ENCODE results near the gene ACBD3.
A peak's percentile ranks its signal among the peaks of the same experiment; 100 is the strongest.

The ACBD3 gene

DNA sequence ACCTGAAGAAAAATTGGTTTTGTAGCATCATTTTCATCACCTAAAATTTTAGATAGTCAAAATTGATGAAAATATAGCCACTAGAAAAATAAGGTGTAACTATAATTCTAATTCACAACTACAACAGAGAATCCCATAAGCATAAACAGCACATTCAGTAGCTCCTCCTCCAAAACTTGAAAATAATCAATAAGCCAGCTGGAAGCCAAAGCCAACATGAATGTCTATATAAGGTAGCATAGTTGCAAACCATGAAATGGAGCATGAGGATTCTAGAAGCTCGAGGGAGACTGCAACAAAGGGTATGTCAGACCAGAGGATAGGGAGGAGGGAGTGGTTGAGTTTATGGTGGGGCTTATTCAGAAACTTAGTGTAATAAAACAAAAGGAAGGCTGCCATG lies 22.4 kb downstream of the ACBD3 start:
- no peak for DNase-seq
- Histone ChIP-seq H3K27ac (no peak overlapping the region), H3K36me3 (replicated peaks) (peaks cover 57% of the 10 kb centered on the region), H3K27me3 (replicated peaks) (no peaks in the 10 kb centered on the region), H3K4me3 (ENCODE audit: low read depth, low read length) (no peak overlapping the region)
- TF ChIP-seq, protein P1, sequence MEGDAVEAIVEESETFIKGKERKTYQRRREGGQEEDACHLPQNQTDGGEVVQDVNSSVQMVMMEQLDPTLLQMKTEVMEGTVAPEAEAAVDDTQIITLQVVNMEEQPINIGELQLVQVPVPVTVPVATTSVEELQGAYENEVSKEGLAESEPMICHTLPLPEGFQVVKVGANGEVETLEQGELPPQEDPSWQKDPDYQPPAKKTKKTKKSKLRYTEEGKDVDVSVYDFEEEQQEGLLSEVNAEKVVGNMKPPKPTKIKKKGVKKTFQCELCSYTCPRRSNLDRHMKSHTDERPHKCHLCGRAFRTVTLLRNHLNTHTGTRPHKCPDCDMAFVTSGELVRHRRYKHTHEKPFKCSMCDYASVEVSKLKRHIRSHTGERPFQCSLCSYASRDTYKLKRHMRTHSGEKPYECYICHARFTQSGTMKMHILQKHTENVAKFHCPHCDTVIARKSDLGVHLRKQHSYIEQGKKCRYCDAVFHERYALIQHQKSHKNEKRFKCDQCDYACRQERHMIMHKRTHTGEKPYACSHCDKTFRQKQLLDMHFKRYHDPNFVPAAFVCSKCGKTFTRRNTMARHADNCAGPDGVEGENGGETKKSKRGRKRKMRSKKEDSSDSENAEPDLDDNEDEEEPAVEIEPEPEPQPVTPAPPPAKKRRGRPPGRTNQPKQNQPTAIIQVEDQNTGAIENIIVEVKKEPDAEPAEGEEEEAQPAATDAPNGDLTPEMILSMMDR (IDR thresholded peaks at IDR 0.05; ENCODE audit: low read depth, low read length, missing control alignments): no peak
- in situ Hi-C loops (cut with HindIII; ENCODE audit: low pct_ligation_motif_present, low sequenced_read_pairs): no loop called here

DNA sequence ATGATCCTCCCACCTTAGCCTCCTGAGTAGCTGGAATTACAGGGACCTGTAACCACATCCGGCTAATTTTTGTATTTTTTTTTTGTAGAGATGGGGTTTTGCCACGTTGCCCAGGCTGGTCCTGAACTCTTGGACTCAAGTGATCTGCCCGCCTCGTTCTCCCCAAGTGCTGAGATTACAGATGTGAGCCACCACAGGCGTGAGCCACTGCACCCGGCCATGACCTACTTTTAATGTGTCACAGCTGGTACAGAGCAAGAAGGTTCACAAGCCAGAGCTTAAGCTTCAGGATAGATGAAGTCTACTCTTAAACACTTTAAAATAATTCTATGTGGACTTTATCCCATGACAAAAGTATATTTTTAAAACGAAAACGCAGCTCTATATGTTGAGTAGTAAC lies 23.6 kb downstream of the ACBD3 start:
- DNase-seq: no peak
- H3K4me3 ChIP-seq (ENCODE audit: low read depth, low read length): no peak overlapping the region
- in situ Hi-C loops (cut with HindIII; ENCODE audit: low pct_ligation_motif_present, low sequenced_read_pairs): no loop called here
- TF ChIP-seq, protein P1 (IDR thresholded peaks at IDR 0.05; ENCODE audit: low read depth, low read length, missing control alignments): no peak
- no peaks in the 10 kb centered on the region for H3K27me3 ChIP-seq (replicated peaks)
- peaks cover 66% of the 10 kb centered on the region for H3K36me3 ChIP-seq (replicated peaks)
- no peak overlapping the region for H3K27ac ChIP-seq

DNA sequence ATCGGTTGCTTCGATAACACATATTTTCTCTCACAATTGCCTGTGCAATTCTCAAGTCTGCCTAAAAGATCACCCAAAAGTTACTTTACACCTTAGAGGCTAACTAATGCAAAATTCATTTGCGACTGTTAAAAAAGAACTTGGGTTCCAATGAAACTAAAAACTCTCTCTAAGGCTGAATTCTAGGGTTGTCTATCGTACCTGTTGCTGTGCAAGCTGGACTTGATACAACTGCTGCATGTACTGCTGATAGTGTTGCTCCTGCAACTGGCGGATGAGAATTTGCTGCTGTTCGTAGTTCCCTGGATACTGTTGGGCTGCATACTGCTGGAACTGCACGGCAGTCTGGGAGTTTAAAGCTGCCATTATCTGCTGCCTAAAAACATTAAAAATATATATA lies 27.6 kb downstream of the ACBD3 start:
- Histone ChIP-seq H3K27ac (no peak overlapping the region), H3K36me3 (replicated peaks) (peaks cover 69% of the 10 kb centered on the region), H3K4me3 (ENCODE audit: low read depth, low read length) (no peak overlapping the region), H3K27me3 (replicated peaks) (no peaks in the 10 kb centered on the region)
- no peak for DNase-seq
- in situ Hi-C loops (cut with HindIII; ENCODE audit: low pct_ligation_motif_present, low sequenced_read_pairs): no loop called here
- TF ChIP-seq, protein P1 (IDR thresholded peaks at IDR 0.05; ENCODE audit: low read depth, low read length, missing control alignments): no peak

GRCh38 chr1:226158457-226158856 lies 28.1 kb downstream of the ACBD3 start:
- Histone ChIP-seq H3K27me3 (replicated peaks) (no peaks in the 10 kb centered on the region), H3K27ac (no peak overlapping the region), H3K4me3 (ENCODE audit: low read depth, low read length) (no peak overlapping the region), H3K36me3 (replicated peaks) (peaks cover 70% of the 10 kb centered on the region)
- DNase-seq: no peak
- in situ Hi-C loops (cut with HindIII; ENCODE audit: low pct_ligation_motif_present, low sequenced_read_pairs): no loop called here
- TF ChIP-seq, protein P1 (IDR thresholded peaks at IDR 0.05; ENCODE audit: low read depth, low read length, missing control alignments): no peak

- H3K27ac ChIP-seq: no peak overlapping the region
- no peak for DNase-seq
- no peak overlapping the region for H3K4me3 ChIP-seq (ENCODE audit: low read depth, low read length)
- in situ Hi-C loops (cut with HindIII; ENCODE audit: low pct_ligation_motif_present, low sequenced_read_pairs): no loop called here
- no peaks in the 10 kb centered on the region for H3K27me3 ChIP-seq (replicated peaks)
- TF ChIP-seq, protein P1 (IDR thresholded peaks at IDR 0.05; ENCODE audit: low read depth, low read length, missing control alignments): no peak
- peaks cover 71% of the 10 kb centered on the region for H3K36me3 ChIP-seq (replicated peaks)
These were observed 28.7 kb downstream of the ACBD3 start for GRCh38 chr1:226157761-226158316.

DNA sequence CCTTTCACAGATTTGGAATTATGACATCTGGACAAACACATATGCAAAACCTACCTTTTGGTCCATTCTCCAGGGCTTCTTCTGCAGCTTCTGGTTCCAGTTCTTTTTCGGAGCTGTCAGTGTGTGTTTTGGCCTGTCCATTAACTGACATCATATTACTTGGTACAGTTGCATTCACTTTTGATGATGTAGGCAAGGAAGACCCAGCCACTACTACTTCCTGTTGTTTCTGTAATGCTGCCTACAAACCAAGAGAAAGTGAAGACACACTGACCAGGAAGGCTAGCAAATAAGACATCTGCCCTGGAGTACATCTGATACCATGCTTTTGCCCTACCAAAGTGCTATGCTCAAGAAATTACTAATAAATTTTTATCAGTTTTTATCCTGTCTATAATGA lies 31.9 kb downstream of the ACBD3 start:
- no peak overlapping the region for H3K27ac ChIP-seq
- TF ChIP-seq, protein P1 (IDR thresholded peaks at IDR 0.05; ENCODE audit: low read depth, low read length, missing control alignments): no peak
- in situ Hi-C loops (cut with HindIII; ENCODE audit: low pct_ligation_motif_present, low sequenced_read_pairs): no loop called here

More for the DNA sequence above, 31.9 kb downstream of the ACBD3 start:
- H3K27me3 ChIP-seq (replicated peaks): no peaks in the 10 kb centered on the region
- H3K4me3 ChIP-seq (ENCODE audit: low read depth, low read length): no peak overlapping the region
- DNase-seq: peak; percentile 20
- H3K36me3 ChIP-seq (replicated peaks): peaks cover 70% of the 10 kb centered on the region
